Urothelium cell line (cell line): Measurements from ENCODE around the gene MARCHF9.

Experiments used
- DNase-seq: peaks from one replicate; pipeline ENCODE4 v3.0.0; 2011; ENCODE audit warnings: low spot score, mixed read lengths
- FAIRE-seq: peaks from 2 replicates; lab custom pipeline; 2011; peaks lifted over from hg19 to GRCh38; lab: Jason Lieb, UNC

Gene MARCHF9

DNA sequence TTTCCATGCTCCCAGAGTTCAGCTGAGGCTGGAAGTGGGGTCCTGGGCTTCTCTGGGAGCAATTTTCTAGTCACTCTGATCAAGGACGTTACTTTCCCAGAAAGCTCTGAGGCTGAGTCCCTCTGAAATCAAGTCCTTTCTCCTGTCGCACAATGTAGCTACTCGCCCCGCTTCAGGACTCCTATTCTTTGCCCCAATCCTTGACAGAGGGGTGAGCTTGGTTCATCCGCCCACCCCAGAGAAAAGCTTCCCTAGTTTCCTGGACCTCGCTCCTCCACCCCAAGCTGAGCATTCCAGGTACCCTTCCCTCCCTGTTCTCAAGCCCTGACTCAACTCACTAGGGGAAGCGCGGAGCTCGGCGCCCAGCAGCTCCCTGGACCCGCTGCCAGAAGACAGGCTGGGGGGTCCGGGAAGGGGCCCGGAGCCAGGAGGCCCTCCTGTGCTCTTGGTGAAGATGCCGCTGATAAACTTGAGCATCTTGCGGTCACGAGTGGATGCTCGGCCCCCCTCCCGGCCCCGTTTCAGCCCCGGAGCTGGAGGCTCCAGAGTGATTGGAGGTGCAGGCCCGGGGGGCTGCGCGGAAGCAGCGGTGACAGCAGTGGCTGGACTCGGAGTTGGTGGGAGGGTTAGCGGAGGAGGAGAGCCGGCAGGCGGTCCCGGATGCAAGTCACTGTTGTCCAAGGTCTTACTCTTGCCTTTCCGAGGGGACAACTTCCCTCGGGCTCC is 18.0 kb upstream of the MARCHF9 start:
- no peak for DNase-seq
- FAIRE-seq = no peak

DNA sequence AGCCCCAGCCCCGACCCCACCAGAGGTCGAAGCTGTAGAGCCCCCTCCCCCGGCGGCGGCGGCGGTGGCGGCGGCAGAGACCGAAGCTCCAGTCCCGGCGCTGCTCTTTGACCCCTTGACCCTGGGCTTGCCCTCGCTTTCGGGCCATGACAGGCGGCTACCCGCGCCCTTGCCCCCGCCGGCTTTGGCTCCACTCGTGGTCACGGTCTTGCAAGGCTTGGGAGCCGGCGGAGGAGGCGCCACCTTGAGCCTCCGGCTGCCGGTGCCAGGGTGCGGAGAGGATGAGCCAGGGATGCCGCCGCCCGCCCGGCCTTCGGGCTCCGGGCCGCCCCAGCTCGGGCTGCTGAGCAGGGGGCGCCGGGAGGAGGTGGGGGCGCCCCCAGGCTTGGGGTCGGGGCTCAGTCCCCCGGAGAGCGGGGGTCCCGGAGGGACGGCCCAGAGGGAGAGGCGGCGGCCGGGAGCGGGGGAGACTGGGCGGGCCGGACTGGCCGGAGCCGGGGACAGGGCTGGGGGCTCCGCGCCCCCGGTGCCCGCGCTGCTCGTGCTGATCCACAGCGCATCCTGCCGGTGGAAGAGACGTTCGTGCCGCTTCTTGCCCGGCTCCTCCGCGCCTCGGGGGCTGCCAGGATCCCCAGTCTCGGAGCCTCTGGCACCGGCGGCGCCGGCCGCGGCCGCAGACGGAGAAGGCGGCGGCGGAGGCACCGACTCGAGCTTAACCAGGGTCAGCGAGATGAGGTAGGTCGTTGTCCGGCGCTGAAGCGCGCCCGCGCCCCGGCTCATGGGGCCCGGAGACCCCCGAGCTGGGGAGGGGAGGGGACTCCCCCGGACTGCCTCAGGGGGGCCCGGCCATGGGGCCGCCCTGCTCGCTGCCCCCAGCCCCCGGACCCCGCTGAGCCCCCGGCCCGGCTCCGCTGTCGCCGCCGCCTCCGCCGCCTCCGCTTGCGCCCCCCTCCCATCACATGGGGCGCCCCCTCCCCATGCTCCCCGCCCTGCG is 17.1 kb upstream of the MARCHF9 start:
- DNase-seq = peak; percentile 52
- no peak for FAIRE-seq

DNA sequence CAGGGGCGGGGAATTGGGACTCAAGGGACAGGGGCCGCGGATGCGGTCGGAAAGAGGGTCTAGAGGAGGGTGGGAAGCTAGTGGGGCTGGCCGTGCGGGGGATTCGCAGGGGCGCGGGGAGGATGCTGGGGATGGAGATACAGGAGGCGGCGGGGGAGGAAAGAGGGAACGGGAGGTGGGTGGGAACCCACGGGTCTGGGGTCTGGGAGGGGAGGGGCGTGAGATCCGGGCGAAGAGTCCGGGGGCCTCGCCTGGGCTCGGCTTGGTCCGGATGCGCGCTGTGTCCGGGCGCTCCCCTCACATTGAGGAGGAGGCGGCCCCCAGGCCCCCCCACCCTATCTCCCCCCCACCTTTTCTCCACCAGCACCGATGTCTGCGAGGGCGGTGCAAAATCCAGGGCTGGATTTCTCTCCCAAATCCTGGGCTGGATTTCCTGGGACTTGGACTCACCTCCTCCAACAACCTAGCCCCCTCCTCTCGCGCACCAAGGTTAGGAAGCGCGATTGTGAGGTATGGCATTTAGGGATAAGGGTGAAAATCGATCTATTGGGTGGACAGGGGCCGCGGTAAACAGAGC is 16.2 kb upstream of the MARCHF9 start, which contains the start of gene AGAP2:
Gene AGAP2, minus strand, starts transcription at position 82 of the 577 bp plus-strand sequence. CDS start 496 bp downstream, outside the sequence.
- no peak for FAIRE-seq
- peak; percentile 60 for DNase-seq

GRCh38 chr12:57739387-57739786 is 15.5 kb upstream of the MARCHF9 start:
- FAIRE-seq = no peak

GRCh38 chr12:57739914-57740538 is 14.9 kb upstream of the MARCHF9 start:
- FAIRE-seq = no peak

More at GRCh38 chr12:57739387-57739786, 15.5 kb upstream of the MARCHF9 start:
- DNase-seq = no peak

DNA sequence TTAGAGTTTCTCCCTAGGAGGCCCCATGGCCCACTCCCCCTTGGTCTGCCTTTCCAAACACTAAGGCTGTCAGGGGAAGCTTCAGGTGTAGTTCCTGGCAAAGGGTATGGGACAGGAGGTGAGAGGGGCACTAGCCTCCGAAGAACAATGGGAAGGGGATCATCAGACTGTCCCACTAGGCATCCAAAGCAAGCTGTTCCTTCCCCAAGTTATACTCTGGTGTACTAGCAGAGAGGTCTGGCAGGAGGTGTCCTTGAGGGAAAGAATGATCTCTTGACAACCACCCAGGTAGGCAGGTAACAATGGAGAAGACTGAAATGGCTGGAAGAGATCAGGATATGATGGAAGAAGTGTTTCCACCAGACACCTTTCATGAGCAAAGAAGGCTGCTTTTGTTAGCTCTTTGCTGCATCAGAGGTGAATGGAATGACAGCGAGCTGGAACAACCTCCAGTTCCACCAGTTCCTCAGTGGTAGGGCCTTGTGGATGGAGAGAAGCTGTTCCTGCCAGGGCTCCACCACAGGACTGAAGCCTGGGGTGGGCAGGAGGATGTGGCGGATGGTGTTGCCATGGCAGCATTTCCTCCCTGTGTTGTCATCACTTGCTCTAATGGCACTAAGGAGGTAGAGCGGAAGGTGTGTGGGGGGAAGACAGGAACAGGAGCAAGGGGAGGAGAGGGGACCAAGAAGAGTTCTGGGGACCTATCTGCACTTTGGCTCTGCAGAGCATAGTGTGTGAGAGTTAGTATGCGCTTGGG is 14.1 kb upstream of the MARCHF9 start:
- FAIRE-seq (no peak), DNase-seq (no peak)

More at GRCh38 chr12:57739914-57740538, 14.9 kb upstream of the MARCHF9 start:
- no peak for DNase-seq

DNA sequence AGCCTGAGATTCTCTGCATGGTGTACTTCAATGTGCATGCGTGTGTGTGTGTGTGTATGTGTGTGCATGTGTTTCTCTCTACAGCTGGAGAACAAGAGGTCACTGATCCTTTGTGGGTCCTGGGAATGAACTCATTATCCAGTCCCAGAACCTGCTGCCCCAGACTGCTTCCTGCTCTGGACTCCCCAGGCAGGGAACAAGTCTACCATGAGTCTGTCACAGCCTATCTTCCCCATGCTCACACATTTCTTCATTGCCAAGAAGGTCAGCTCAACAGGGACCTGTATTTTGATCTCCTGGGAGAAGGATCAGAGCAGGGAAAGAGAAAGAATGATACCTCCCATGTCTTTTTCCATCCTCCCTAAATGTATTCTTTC is 13.5 kb upstream of the MARCHF9 start:
- no peak for DNase-seq

DNA sequence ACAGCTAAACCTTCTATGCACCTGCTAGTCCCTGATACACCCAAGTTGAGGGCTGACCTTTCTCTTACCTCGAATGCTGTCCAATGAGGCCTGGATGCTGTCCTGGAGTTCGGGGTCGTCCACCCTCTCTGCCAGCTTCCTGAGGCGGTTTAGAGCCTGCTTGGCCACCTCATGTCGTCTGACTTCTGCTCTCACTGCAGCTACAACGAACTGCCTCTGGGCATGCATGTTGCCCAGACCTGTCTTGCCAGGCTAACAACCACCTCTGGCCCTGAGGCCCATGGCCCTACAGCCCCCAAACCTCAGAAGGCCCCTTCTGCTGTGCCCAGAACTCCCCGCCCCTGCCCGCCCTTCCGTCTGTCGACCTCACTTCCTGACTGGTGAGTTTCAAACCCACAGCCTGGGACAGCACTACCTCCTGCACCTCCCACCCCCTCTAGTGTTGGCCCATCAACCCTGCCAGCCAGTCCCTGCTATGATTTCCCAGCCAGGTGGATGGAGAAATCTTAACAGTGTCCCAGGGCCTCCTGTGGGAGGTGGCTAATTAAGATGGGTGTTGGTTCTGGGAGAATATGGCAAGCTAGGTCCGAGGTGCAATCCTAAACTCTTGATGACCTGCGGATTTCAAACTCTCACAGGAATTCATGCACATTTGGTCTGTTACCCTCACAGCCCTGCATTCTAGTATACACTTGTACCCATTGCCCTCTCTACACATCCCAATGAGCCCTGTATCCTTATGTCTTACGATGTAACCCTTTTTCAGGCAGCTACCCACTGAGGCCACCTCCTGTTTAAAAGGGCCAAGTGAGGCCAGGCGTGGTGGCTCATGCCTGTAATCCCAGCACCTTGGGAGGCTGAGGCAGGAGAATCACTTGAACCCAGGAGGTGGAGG is 12.8 kb upstream of the MARCHF9 start:
- DNase-seq = no peak
- no peak for FAIRE-seq

More for the DNA sequence above, 13.5 kb upstream of the MARCHF9 start:
- no peak for FAIRE-seq

GRCh38 chr12:57743769-57744168 is 11.1 kb upstream of the MARCHF9 start:
- no peak for DNase-seq
- FAIRE-seq = no peak

GRCh38 chr12:57744194-57744776 is 10.6 kb upstream of the MARCHF9 start:
- no peak for FAIRE-seq
- no peak for DNase-seq

DNA sequence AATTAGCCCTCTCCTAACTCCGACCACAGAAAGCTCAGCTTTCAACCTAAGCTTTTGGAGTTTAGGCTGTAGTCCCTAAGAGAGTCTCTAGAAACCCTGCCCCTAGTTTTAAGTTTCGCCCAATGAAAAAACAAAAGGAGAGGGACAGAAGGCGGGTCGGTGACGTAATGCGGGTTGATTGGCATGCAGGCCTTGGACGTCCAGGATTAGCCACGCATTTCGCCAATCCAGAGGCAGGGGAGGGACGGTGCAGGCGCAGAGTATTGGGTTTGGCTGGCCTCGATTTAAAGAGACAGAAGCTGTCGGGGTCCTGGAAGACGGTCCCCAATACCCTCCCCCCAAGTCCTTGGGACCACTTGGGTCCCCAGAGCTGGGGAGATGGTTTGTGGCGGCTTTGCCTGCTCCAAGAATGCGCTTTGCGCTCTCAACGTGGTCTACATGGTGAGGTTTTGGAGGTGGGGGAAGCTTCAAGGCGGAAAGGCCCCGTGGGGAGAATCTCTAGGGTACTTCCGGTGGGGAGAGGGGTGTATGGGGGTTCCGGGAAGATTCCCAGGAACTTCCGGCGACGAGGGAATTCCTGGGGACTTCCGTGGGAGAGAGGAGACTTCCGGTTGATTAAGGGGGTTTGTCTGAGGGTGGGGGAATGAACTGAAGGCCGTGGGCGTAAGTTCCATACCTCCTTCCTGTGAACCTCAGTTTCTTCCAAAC is 10.0 kb upstream of the MARCHF9 start, which contains the start of gene TSPAN31:
Gene TSPAN31, plus strand, starts transcription at position 263 of the 708 bp plus-strand sequence. Its CDS starts 116 bp downstream, at position 379.
- no peak for FAIRE-seq
- peak; percentile 94 for DNase-seq

DNA sequence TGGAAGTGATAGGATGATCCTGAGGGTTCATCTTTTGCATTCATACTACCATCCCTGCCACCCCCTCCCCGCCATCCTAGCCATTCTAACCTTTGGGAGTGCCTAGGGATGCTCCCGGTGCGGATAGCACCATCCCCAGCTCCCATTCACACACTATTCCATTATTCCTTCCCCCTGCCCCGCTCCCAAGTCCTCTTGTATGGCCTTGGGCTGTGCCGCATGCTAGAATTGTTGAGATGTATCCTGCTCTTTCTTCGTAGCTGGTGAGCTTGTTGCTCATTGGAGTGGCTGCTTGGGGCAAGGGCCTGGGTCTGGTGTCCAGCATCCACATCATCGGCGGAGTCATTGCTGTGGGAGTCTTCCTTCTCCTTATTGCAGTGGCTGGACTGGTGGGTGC is 9.4 kb upstream of the MARCHF9 start:
- DNase-seq (no peak), FAIRE-seq (no peak)

GRCh38 chr12:57746025-57746424 is 8.9 kb upstream of the MARCHF9 start:
- DNase-seq = no peak
- no peak for FAIRE-seq

DNA sequence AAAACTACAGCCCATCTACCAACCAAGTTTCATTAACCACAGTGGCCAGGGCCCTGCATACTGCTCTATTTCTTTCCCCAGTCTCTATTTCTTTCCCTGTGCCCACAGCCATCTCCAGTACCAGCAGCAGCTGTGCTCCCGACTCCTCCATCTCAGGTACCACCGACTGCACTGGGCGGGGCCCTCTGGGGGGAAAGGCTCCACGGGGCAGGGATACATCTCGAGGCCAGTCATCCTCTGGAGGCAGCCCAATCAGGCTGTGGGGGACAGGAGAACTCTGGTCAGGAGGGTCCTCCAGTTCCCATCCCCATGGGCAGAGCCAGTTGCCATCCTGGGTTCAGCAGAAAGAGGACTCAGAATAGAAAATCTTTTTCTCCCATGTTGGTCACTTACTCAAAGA is 5.8 kb upstream of the MARCHF9 start:
- DNase-seq (no peak), FAIRE-seq (no peak)

DNA sequence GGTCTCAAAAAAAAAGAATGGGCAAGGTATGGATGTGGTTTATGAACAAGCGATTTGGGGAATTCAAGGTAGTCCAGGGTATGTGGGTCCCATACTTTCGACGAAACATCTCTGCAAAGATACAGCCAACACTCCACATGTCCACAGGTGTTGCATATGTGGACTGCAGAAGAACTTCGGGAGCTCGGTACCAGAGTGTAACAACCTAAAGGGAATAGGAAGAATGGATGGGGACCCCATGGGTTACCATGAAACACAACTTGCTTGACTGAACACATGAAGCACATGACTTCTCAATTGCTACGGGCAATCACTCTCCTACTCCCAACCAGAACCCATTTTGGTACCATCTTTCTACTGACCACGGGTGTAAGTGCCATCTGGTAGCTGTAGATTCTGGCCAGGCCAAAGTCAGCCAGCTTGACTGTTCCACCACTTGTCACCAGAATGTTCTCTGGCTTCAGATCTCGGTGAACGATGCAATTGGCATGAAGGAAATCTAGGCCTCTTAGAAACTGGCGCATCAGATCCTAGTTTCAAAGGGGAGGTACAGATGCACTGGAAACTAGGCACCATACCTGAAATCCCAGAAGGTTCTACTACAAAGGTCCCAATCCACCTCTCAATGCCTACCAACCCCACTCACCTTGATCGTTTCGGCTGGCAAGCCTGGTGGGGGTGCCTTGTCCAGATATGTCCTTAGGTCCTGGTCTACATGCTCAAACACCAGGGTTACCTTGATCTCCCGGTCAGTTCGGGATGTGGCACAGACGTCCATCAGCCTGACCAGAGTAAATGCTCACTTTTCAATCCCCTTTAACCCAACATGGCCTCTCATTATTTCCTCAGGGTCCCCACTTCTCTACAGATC is 4.1 kb upstream of the MARCHF9 start:
- DNase-seq = no peak
- FAIRE-seq = no peak

DNA sequence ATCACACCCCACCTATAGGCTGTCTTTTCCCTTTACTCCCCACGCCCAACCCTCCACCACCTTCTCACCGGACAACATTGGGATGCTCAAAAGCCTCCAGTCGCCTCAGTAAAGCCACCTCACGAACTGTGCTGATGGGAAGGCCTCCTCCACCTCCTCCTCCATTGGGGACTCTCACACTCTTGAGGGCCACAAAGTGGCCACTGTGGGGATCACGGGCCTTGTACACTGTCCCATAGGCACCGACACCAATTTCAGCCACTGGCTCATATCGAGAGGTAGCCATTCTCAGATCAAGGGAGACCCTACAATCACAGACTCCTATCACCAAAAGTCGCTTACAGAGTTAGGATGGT is 3.5 kb upstream of the MARCHF9 start:
- DNase-seq = no peak
- no peak for FAIRE-seq
